Immature natural killer cell (primary cell): ENCODE data around the gene KIF2A. TPM values are rescaled to one million over a fixed set of nuclear protein-coding genes. Genes with fewer than 3 reads are reported as not detected.

ENCODE experiments used
- DNase-seq, 3 donors: peaks; one replicate each; pipeline ENCODE4 v3.0.0; 2022; ENCODE audit warnings: mixed read lengths in 1 of 3
- H3K27ac Mint-ChIP-seq, 6 donors: one replicate each; pipeline ENCODE4 v1.8.0; 2020; ENCODE audit warnings: mixed read lengths in 6 of 6, mild to moderate bottlenecking in 5 of 6, inconsistent platforms in 4 of 6, moderate library complexity in 3 of 6
- H3K27me3 Mint-ChIP-seq, 3 donors: one replicate each; pipeline ENCODE4 v1.8.0; 2020 to 2021; ENCODE audit warnings: low read depth in 3 of 3, mild to moderate bottlenecking in 3 of 3, mixed read lengths in 3 of 3, moderate library complexity in 3 of 3, inconsistent platforms in 1 of 3
- H3K36me3 Mint-ChIP-seq, 3 donors: one replicate each; pipeline ENCODE4 v1.8.0; 2020; ENCODE audit warnings: mixed read lengths in 3 of 3, inconsistent platforms in 2 of 3, mild to moderate bottlenecking in 2 of 3
- H3K4me1 Mint-ChIP-seq, 2 donors: one replicate each; pipeline ENCODE4 v1.8.0; 2020; ENCODE audit warnings: inconsistent platforms in 2 of 2, mild to moderate bottlenecking in 2 of 2, mixed read lengths in 2 of 2, moderate library complexity in 1 of 2
- H3K4me3 Mint-ChIP-seq, 5 donors: one replicate each; pipeline ENCODE4 v1.8.0; 2020; ENCODE audit warnings: mild to moderate bottlenecking in 5 of 5, mixed read lengths in 5 of 5, inconsistent platforms in 3 of 5, moderate library complexity in 3 of 5
- H3K9me3 Mint-ChIP-seq, 6 donors: one replicate each; pipeline ENCODE4 v1.8.0; 2020; ENCODE audit warnings: mild to moderate bottlenecking in 6 of 6, mixed read lengths in 6 of 6, inconsistent platforms in 4 of 6, moderate library complexity in 3 of 6
- polyA plus RNA-seq, 3 donors: library from polyadenylated mRNA; unstranded; fragments of 300-500 nt; fragmentation: Illumina TruSeq; gene quantifications; one replicate each; pipeline ENCODE4 v1.2.3, GENCODE V29; 2021

Gene KIF2A
- polyA plus RNA-seq = 100 to 1,000 TPM in 2 of 3 donors, 10 to 100 TPM in 1; 72.0 to 135 (median 103) TPM

DNA sequence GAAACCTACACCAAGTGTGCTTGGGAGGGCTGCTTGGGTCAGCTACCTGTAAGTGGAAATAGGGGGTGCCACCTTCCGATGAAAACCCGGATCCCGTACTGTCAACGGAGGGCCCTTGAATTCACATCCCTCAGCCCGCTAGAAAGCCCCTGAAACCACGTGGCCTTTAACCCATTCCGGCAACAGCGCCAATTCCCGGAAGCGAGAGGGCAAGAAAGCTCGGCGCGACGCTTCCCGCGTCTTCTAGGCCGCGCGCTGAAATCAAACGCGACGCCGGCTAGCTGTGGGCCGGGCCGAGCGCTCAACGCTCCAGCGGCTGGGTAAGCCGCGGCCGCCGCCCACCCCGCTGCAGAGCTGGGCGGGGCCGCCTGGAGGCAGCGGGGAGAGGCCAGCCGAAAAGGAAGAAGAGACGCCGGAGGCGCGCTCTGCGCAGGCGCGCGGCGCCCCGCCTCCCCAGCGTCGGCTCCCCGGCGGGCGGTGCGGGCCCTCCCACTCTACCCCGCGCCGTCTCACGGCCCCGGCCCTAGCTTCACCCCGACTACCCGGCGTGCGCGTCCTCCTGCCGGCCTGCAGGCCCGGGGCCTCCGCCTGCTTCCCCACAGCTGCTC, at the start of gene KIF2A:
TSS of gene KIF2A (plus strand) at position 492 of the 608 bp plus-strand sequence. CDS start 267 bp downstream, outside the sequence.
- peak within 1 kb of the TSS; percentile 96 to 99 (median 98) for H3K27ac Mint-ChIP-seq
- peak within 1 kb of the TSS; percentile 93 to 99 (median 98) for H3K4me3 Mint-ChIP-seq
- peaks cover 0 to 5% (median 0%) of the 10 kb centered on the region in 3 donors for H3K36me3 Mint-ChIP-seq
- H3K9me3 Mint-ChIP-seq = no peaks in the 10 kb centered on the region
- peak; percentile 93 to 95 (median 95) for DNase-seq
- H3K4me1 Mint-ChIP-seq = peaks cover 48 to 54% of the 10 kb centered on the region in 2 donors
- peaks cover 7 to 14% (median 10%) of the 10 kb centered on the region in 3 donors for H3K27me3 Mint-ChIP-seq

DNA sequence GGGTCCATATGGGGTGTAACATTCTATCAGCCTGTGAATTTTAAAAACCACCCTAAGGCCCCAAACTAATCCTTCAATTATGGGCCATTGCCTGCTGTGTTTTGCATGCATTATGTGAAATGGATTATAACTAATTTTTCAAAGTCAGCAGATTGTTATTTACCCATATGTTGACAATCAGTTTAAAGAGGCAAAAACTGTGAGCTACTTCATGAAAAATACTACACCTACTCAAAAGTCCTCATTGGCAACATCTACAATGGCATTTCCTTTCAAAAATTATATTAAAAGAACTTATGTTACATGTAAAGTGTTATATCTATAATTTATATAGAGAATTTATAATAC, 49.0 kb upstream of the KIF2A start:
- Mint-ChIP-seq H3K9me3 (no peaks in the 10 kb centered on the region), H3K27me3 (peaks cover 0 to 3% (median 2%) of the 10 kb centered on the region in 3 donors), H3K4me3 (peak overlapping the region; percentile 7 to 70 (median 59)), H3K4me1 (peaks cover 14 to 19% of the 10 kb centered on the region in 2 donors), H3K27ac (peak overlapping the region in 3 of 6 donors; percentile 19 to 87 (median 86)), H3K36me3 (peaks cover 0 to 3% (median 0%) of the 10 kb centered on the region in 3 donors)
- no peak for DNase-seq

DNA sequence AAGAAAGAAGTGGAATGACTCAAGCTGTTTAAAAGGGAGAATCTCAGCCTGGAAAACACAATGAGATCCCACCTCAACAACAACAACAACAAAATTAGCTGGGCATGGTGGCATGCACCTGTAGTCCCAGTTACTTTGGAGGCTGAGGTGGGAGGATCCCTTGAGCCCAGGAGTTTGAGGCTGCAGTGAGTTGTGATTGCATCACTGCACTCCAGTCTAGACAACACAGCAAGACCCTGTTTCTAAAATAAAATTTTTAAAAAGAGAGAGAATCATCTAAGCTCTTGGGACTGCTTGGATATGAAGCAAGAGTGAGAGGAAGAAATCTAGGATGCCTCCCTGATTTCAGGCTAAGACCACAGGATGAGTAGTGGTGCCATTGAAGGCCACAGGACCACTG, 47.4 kb upstream of the KIF2A start:
- Mint-ChIP-seq H3K4me1 (peaks cover 14 to 19% of the 10 kb centered on the region in 2 donors), H3K36me3 (peaks cover 0 to 3% (median 0%) of the 10 kb centered on the region in 3 donors), H3K4me3 (no peak overlapping the region), H3K27ac (no peak overlapping the region), H3K9me3 (no peaks in the 10 kb centered on the region), H3K27me3 (peaks cover 0 to 5% (median 0%) of the 10 kb centered on the region in 3 donors)
- DNase-seq = no peak

DNA sequence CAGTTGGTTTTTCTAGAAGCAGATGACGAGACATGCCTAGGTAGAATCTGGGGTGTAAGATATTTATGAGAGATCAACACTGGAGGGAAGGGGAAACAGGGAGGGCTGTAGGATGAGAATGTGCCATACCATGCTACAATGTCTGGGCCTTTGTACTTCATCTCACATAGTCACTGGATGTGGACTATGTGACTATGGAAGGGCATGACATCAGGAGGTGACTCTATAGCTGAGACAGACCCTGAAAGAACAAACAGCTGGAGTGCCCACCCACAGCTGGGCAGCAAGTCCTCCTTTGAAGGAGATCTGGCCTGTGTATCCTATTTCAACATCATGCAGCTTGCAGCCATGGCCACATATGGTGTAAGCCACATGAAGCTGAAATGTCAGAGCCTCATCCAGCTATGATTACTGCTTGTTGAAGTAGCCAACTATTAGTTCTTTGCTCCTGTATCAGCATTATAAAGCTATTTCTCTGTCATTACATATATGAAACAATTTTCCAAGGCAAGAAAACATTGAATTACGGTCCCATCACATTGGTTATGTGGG, 46.2 kb upstream of the KIF2A start:
- H3K4me1 Mint-ChIP-seq = peaks cover 14 to 19% of the 10 kb centered on the region in 2 donors
- peaks cover 0 to 4% (median 0%) of the 10 kb centered on the region in 3 donors for H3K27me3 Mint-ChIP-seq
- H3K9me3 Mint-ChIP-seq = no peaks in the 10 kb centered on the region
- DNase-seq = no peak
- H3K36me3 Mint-ChIP-seq = peaks cover 0 to 3% (median 0%) of the 10 kb centered on the region in 3 donors
- no peak overlapping the region for H3K27ac Mint-ChIP-seq
- H3K4me3 Mint-ChIP-seq = no peak overlapping the region

DNA sequence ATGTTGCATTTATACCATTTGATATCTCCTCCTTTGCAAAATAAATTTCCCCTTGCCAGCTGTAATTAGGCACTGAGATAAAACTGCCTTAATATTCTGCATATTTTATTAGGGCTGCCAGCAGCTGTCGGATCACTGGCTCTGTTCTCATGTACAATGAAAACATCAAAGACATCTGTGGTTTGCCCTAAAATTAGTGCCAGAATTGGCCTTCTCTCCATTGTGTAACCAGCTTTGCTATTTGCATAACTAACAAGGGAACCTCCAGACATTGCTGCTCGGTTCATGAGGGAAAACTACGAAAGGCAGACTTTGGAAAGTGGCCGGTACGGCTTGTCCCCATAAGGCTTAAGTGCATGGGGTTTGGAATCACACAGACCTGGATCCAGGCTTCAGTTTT, 45.5 kb upstream of the KIF2A start:
- Mint-ChIP-seq H3K27me3 (peaks cover 0 to 4% (median 0%) of the 10 kb centered on the region in 3 donors), H3K4me3 (no peak overlapping the region), H3K36me3 (peaks cover 0 to 3% (median 0%) of the 10 kb centered on the region in 3 donors), H3K9me3 (no peaks in the 10 kb centered on the region), H3K4me1 (peaks cover 14 to 16% of the 10 kb centered on the region in 2 donors), H3K27ac (no peak overlapping the region)
- no peak for DNase-seq

DNA sequence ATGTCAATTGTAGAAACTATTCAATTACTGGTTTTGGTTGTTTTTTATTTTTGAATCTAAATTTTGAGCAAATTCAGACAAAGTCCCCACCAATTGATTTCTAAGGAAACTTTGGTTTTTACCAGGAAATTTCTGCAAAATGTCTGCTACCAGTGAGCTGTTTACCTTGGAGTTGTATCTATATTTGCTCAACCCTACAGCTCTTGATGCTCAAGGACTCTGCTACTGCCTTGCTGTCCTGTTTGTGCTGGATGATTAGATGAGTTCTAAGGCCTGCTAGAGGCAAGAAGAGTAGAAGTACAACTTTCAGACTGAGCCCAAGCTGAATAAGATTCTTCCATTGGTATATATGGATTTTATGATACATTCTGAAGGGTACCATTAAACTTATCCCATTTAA, 42.6 kb upstream of the KIF2A start:
- Mint-ChIP-seq H3K27me3 (peaks cover 0 to 7% (median 0%) of the 10 kb centered on the region in 3 donors), H3K9me3 (no peaks in the 10 kb centered on the region), H3K4me1 (no peaks in the 10 kb centered on the region), H3K4me3 (no peak overlapping the region), H3K36me3 (peaks cover 0 to 3% (median 0%) of the 10 kb centered on the region in 3 donors), H3K27ac (no peak overlapping the region)
- DNase-seq = no peak

DNA sequence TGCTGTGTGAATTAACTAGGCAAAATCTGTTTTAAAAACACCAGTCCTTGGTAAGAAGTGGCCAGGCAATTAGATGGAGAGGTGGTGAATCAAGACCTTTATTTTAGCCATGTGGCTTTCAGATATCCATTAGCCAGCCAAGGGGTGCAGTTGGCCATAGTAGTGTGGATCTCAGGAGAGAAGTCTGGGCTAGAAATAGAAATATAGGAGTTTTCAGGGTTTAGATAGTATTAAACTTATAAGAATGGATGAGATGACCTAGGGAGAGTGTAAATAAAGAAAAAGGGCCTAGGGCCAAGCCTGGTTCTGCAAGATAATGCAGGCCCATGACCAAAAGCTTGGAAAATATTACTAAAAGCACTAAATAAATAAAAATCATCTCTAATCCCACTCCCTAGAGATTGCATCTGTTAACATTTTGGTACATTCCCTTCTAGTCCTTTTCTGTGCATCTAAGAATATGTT, 40.3 kb upstream of the KIF2A start:
- DNase-seq = no peak
- no peak overlapping the region for H3K4me3 Mint-ChIP-seq
- no peak overlapping the region for H3K27ac Mint-ChIP-seq
- no peaks in the 10 kb centered on the region for H3K36me3 Mint-ChIP-seq
- no peaks in the 10 kb centered on the region for H3K9me3 Mint-ChIP-seq
- peaks cover 0 to 7% (median 0%) of the 10 kb centered on the region in 3 donors for H3K27me3 Mint-ChIP-seq
- no peaks in the 10 kb centered on the region for H3K4me1 Mint-ChIP-seq

DNA sequence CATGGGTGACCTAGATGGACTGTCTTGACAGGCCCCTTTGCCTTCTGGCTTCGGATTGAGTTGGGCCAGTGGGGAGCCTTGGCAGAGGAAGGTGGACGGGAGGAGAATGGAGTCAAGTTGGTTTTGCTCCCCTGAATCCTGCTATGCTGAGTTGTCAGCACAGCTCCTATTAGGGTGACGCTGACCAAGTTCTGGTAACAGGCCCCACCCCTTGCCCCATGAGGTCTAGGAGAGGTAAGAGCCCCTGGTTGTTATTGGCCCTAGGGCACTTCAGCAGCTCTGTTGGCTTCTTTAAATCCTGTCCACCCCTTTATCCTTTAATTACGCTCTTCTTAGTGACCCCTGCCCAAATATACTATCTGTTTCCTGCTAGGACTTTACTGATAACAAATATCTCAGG, 39.4 kb upstream of the KIF2A start:
- DNase-seq = no peak
- Mint-ChIP-seq H3K27me3 (peaks cover 0 to 6% (median 0%) of the 10 kb centered on the region in 3 donors), H3K4me3 (no peak overlapping the region), H3K27ac (no peak overlapping the region), H3K9me3 (no peaks in the 10 kb centered on the region), H3K36me3 (no peaks in the 10 kb centered on the region), H3K4me1 (no peaks in the 10 kb centered on the region)

DNA sequence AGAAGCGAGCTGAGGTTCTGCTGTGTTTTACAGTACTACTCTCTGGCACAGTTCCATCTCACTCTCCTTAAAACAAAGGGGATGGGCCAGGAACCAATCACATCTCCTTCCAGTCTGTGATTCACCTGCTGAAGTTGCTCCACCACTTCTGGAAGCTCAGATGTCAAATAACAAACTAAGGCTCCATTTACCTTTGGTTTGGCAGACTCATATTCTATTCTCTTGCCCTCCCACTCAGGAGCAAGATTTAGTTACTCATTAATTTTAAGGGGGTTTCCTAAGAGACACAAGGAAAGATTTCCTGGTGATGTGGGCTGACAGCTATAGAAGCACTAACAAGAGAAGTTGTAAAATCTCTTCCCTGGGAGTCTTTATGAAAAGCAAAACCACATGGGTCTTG, 37.8 kb upstream of the KIF2A start:
- Mint-ChIP-seq H3K36me3 (no peaks in the 10 kb centered on the region), H3K27me3 (peaks cover 0 to 8% (median 0%) of the 10 kb centered on the region in 3 donors), H3K27ac (no peak overlapping the region), H3K4me3 (no peak overlapping the region), H3K4me1 (no peaks in the 10 kb centered on the region), H3K9me3 (no peaks in the 10 kb centered on the region)
- no peak for DNase-seq

DNA sequence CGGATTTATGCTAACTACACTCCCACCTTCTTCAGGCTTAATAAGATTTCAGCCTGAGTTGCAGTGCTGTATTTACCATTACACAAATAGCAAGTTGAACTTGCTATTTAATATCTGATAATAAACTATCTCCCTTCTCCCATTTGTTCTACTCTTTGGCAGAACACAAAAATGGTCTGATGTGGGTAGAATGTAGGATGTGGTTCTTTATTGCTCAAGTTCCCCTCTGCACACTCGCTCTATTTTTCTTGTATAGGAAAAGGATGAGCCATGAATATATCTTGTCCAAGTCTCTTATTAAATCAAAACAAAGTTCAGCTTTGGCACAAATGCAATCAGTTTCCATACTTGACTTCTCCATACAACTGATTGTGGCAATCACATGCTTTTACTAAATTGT, 37.2 kb upstream of the KIF2A start:
- Mint-ChIP-seq H3K27me3 (peaks cover 0 to 6% (median 0%) of the 10 kb centered on the region in 3 donors), H3K4me3 (no peak overlapping the region), H3K36me3 (no peaks in the 10 kb centered on the region), H3K4me1 (no peaks in the 10 kb centered on the region), H3K27ac (no peak overlapping the region), H3K9me3 (no peaks in the 10 kb centered on the region)
- DNase-seq = no peak

DNA sequence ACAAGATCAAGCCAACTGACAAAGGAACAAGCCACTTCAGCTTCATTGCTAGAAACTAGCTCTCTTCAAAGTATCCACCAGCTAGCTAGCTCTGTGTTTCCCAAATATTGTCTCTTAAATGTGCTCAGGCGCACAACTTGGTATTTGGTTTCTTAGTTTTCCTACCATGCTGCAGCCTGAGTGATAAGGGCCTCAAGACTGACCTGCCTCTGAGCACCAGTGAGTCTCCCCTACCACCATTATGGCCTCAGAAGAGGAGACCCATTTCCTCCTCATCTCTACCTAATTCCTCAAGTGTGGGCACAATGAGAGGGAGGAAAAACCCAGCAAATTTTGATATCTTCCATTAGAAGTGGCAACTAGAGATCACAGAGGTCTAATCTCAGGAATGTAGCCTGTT, 34.6 kb upstream of the KIF2A start:
- H3K27ac Mint-ChIP-seq = no peak overlapping the region
- no peak for DNase-seq
- H3K9me3 Mint-ChIP-seq = no peaks in the 10 kb centered on the region
- H3K4me1 Mint-ChIP-seq = no peaks in the 10 kb centered on the region
- H3K36me3 Mint-ChIP-seq = no peaks in the 10 kb centered on the region
- H3K27me3 Mint-ChIP-seq = peaks cover 0 to 6% (median 0%) of the 10 kb centered on the region in 3 donors
- no peak overlapping the region for H3K4me3 Mint-ChIP-seq

DNA sequence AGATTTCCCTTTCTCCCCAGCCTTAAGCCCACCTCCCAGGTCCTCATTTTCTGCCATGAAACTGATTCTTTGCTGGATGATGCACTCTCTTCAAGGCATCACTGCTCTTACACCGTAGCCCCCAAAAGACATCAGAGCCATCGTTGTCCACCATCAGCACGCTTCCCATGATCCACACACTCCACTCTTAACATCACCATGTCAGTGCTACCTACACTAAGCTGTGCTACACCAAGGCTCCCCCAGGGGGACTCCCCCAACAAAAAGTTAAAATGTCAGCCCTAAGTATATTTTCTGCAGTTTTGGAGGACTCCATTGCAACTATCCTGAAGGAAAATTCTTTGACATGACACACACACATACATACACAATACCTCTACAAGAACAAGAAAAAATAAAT, 34.1 kb upstream of the KIF2A start:
- no peak overlapping the region for H3K4me3 Mint-ChIP-seq
- H3K9me3 Mint-ChIP-seq = no peaks in the 10 kb centered on the region
- H3K27me3 Mint-ChIP-seq = peaks cover 0 to 6% (median 0%) of the 10 kb centered on the region in 3 donors
- peaks cover 0 to 1% of the 10 kb centered on the region in 2 donors for H3K4me1 Mint-ChIP-seq
- no peaks in the 10 kb centered on the region for H3K36me3 Mint-ChIP-seq
- H3K27ac Mint-ChIP-seq = no peak overlapping the region
- no peak for DNase-seq

DNA sequence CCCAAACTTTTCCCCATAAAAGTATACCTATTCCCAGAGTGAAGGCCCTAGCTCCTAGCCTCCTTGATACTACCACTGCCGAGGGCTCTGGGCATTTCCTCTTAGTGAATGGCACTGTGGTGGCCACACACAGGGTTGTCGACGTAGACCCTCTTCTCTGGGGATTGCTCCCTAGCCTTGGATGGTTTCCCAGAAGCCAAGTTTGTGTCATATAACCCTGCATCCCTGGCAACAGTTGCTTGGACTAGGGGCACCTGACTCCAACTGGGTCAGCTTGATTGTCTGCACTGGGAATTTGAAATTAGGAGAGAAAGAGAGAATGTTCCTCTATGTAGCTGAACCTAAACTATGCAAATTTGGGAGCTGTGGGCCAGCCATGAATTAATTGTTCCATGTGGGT, 32.3 kb upstream of the KIF2A start:
- Mint-ChIP-seq H3K4me3 (no peak overlapping the region), H3K4me1 (peaks cover 2 to 6% of the 10 kb centered on the region in 2 donors), H3K27me3 (peaks cover 0 to 4% (median 0%) of the 10 kb centered on the region in 3 donors), H3K9me3 (no peaks in the 10 kb centered on the region), H3K27ac (no peak overlapping the region), H3K36me3 (no peaks in the 10 kb centered on the region)
- no peak for DNase-seq

DNA sequence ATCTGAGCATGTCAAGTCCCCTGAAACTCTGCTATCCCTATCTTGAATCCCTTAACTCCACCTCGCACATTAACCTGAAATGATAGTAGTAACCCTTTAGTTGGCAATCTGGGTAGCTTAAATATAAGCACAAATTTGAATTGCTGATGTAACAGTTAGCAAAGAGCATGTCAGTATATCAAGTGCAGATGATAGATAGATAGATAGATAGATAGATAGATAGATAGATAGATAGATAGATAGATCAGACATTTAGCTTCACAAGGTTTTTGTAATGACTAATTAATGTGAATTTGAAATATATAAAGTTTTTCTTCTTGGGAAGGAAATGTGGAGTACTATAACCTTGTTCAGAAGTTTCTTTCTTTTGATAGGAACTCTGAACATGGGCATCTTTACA, 30.4 kb upstream of the KIF2A start:
- no peaks in the 10 kb centered on the region for H3K9me3 Mint-ChIP-seq
- H3K27me3 Mint-ChIP-seq = peaks cover 0 to 4% (median 1%) of the 10 kb centered on the region in 3 donors
- no peaks in the 10 kb centered on the region for H3K36me3 Mint-ChIP-seq
- H3K4me3 Mint-ChIP-seq = no peak overlapping the region
- DNase-seq = no peak
- no peak overlapping the region for H3K27ac Mint-ChIP-seq
- H3K4me1 Mint-ChIP-seq = peaks cover 2 to 6% of the 10 kb centered on the region in 2 donors
